K562 (cell line): ENCODE data around the gene PGPEP1. TPM values are rescaled to one million over a fixed set of nuclear protein-coding genes. Genes with fewer than 3 reads are reported as not detected.

Experiments used
- EP300 ChIP-seq: IDR thresholded peaks from 2 replicates; pipeline ENCODE4 v1.6.1; 2012; ENCODE audit warnings: low read length, improper control_type of control experiment
- GATA2 ChIP-seq: sonication (generic); formaldehyde crosslinking; IDR thresholded peaks from 2 replicates; pipeline ENCODE4 v1.4.0; 2020; ENCODE audit warnings: mild to moderate bottlenecking, missing genetic modification reagents
- GATAD2B ChIP-seq: fragments of 450-650 bp; IDR thresholded peaks from 2 replicates; pipeline ENCODE4 v1.6.1; 2017; ENCODE audit warnings: mild to moderate bottlenecking, borderline replicate concordance
- HBP1 ChIP-seq: fragments of 450-650 bp; formaldehyde crosslinking; IDR thresholded peaks from 2 replicates; pipeline ENCODE4 v1.4.0; 2022; ENCODE audit warnings: missing genetic modification characterization
- HIVEP1 ChIP-seq: fragments of 250-450 bp; sonication (Bioruptor Pico); IDR thresholded peaks from 2 replicates; pipeline ENCODE4 v1.4.0; 2020; ENCODE audit warnings: mild to moderate bottlenecking
- KHSRP ChIP-seq: fragments of 450-650 bp; IDR thresholded peaks from 2 replicates; pipeline ENCODE4 v1.6.1; 2017
- NCOR1 ChIP-seq: fragments of 450-650 bp; IDR thresholded peaks from 2 replicates; pipeline ENCODE4 v1.6.1; 2016; ENCODE audit warnings: mild to moderate bottlenecking, moderate library complexity
- PCBP2 ChIP-seq: fragments of 200-400 bp; formaldehyde crosslinking; IDR thresholded peaks from 2 replicates; pipeline ENCODE4 v1.6.1; 2018; ENCODE audit warnings: low read length, low read depth, mild to moderate bottlenecking, moderate library complexity; ENCODE audit not compliant: poor library complexity, severe bottlenecking
- SMARCC2 ChIP-seq: fragments of 450-650 bp; IDR thresholded peaks from 2 replicates; pipeline ENCODE4 v1.6.1; 2017; ENCODE audit warnings: antibody characterized with exemption, moderate library complexity, mild to moderate bottlenecking, low read depth
- TEAD4 ChIP-seq, 2 experiments: sonication (generic) in 1 of 2; formaldehyde crosslinking in 1 of 2; IDR thresholded peaks; 2 replicates each; pipeline versions ENCODE4 v1.6.1 to v1.8.0; 2012 to 2022; ENCODE audit warnings: borderline replicate concordance in 1 of 2, inconsistent platforms in 1 of 2, low read length in 1 of 2, mild to moderate bottlenecking in 1 of 2, missing genetic modification reagents in 1 of 2
- USF2 ChIP-seq: sonication (generic); formaldehyde crosslinking; IDR thresholded peaks from 2 replicates; pipeline ENCODE4 v1.5.0; 2020; ENCODE audit warnings: missing genetic modification reagents
- ZNF143 ChIP-seq: sonication (generic); formaldehyde crosslinking; IDR thresholded peaks from 2 replicates; pipeline ENCODE4 v1.9.0; 2022; ENCODE audit warnings: mild to moderate bottlenecking, missing genetic modification reagents
- polyA plus RNA-seq, 8 experiments: library from polyadenylated mRNA; depleted of rRNA in 4 of 8; stranded (reverse) in 5 of 8; unstranded in 3 of 8; fragments of >200 nt; fragmentation: Nextera tagmentation in 2 of 8; fragmentation: Illumina TruSeq in 1 of 8; extraction: Ambion mirVana in 2 of 8; extraction: Trizol in 1 of 8; gene quantifications; 2 replicates each; pipeline versions ENCODE4 v1.2.1 to v1.2.3, GENCODE V29; 2011 to 2014; ENCODE audit warnings: inconsistent platforms in 1 of 8, missing spikeins in 1 of 8
- total RNA-seq, 7 experiments: library from RNA; depleted of rRNA in 6 of 7; stranded (reverse); fragments of >200 nt in 6 of 7; fragmentation: Illumina TruSeq in 2 of 7; extraction: Trizol in 2 of 7; gene quantifications; 2 replicates each; pipeline versions ENCODE4 v1.2.1 to v1.2.3, GENCODE V29; 2011 to 2021; ENCODE audit warnings: low replicate concordance in 1 of 7
- TF ChIP-seq, protein P1 (sequence below), 2 experiments: fragments of 450-650 bp; formaldehyde crosslinking in 1 of 2; IDR thresholded peaks; 2 replicates each; pipeline versions ENCODE4 v1.4.0 to v1.6.1; 2014 to 2020; ENCODE audit warnings: mild to moderate bottlenecking in 2 of 2, borderline replicate concordance in 1 of 2, low read depth in 1 of 2
- TF ChIP-seq, protein P2 (sequence below): fragments of 250-450 bp; sonication (Bioruptor Pico); IDR thresholded peaks from 2 replicates; pipeline ENCODE4 v1.8.0; 2022; ENCODE audit warnings: inconsistent platforms, mild to moderate bottlenecking, moderate library complexity, borderline replicate concordance

The PGPEP1 gene
- total and polyA plus RNA-seq, 9 of the 15 experiments (the other 6 are each of a cell fraction or from before 2014, with no cell fraction given), result 10.0 to 69.6 (median 33.5) TPM

GRCh38 chr19:18317961-18318800, 22.2 kb upstream of the PGPEP1 start (continued):
- peak; percentile 26; the same call in 1 of the 2 replicates for TF ChIP-seq USF2 (CRISPR knock-in tag)
- no peak for TF ChIP-seq HIVEP1
- TF ChIP-seq EP300, result 0 out of 2 replicates have a peak, but pooled peaks have one; percentile 46
- TF ChIP-seq PCBP2, result no peak
- TF ChIP-seq GATA2 (CRISPR knock-in tag), result no peak
- no peak for TF ChIP-seq SMARCC2
- TF ChIP-seq, protein P1, sequence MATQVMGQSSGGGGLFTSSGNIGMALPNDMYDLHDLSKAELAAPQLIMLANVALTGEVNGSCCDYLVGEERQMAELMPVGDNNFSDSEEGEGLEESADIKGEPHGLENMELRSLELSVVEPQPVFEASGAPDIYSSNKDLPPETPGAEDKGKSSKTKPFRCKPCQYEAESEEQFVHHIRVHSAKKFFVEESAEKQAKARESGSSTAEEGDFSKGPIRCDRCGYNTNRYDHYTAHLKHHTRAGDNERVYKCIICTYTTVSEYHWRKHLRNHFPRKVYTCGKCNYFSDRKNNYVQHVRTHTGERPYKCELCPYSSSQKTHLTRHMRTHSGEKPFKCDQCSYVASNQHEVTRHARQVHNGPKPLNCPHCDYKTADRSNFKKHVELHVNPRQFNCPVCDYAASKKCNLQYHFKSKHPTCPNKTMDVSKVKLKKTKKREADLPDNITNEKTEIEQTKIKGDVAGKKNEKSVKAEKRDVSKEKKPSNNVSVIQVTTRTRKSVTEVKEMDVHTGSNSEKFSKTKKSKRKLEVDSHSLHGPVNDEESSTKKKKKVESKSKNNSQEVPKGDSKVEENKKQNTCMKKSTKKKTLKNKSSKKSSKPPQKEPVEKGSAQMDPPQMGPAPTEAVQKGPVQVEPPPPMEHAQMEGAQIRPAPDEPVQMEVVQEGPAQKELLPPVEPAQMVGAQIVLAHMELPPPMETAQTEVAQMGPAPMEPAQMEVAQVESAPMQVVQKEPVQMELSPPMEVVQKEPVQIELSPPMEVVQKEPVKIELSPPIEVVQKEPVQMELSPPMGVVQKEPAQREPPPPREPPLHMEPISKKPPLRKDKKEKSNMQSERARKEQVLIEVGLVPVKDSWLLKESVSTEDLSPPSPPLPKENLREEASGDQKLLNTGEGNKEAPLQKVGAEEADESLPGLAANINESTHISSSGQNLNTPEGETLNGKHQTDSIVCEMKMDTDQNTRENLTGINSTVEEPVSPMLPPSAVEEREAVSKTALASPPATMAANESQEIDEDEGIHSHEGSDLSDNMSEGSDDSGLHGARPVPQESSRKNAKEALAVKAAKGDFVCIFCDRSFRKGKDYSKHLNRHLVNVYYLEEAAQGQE (IDR thresholded peaks at IDR 0.05; ENCODE audit: borderline replicate concordance), result peak; percentile 14; the same call in 1 of the 2 replicates
- TF ChIP-seq, protein P1 (CRISPR knock-in tag; IDR thresholded peaks at IDR 0.05; ENCODE audit: low read depth), result no peak
- 0 out of 2 replicates have a peak, but pooled peaks have one; percentile 27 for TF ChIP-seq ZNF143 (CRISPR knock-in tag)
- 0 out of 2 replicates have a peak, but pooled peaks have one; percentile 8 for TF ChIP-seq HBP1
- no peak for TF ChIP-seq KHSRP
- TF ChIP-seq TEAD4 (IDR thresholded peaks at IDR 0.05; ENCODE audit: low read length), result peak; percentile 42; the same call in 1 of the 2 replicates
- TF ChIP-seq TEAD4 (CRISPR knock-in tag; IDR thresholded peaks at IDR 0.05; ENCODE audit: borderline replicate concordance), result no peak
- 0 out of 2 replicates have a peak, but pooled peaks have one; percentile 58 for TF ChIP-seq GATAD2B
- TF ChIP-seq NCOR1, result peak; percentile 45; the same call in 1 of the 2 replicates
- TF ChIP-seq, protein P2, sequence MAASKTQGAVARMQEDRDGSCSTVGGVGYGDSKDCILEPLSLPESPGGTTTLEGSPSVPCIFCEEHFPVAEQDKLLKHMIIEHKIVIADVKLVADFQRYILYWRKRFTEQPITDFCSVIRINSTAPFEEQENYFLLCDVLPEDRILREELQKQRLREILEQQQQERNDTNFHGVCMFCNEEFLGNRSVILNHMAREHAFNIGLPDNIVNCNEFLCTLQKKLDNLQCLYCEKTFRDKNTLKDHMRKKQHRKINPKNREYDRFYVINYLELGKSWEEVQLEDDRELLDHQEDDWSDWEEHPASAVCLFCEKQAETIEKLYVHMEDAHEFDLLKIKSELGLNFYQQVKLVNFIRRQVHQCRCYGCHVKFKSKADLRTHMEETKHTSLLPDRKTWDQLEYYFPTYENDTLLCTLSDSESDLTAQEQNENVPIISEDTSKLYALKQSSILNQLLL (CRISPR knock-in tag), result no peak
